ENCODE results near the gene PPP1R12B. TPM values are rescaled to one million over a fixed set of nuclear protein-coding genes. Genes with fewer than 3 reads are reported as not detected.
"Not testable (repeated sequence)": the region's sequence is repeated elsewhere in the genome, so short reads cannot be mapped to it uniquely, and the experiment has no call there.

PPP1R12B gene
- polyA plus RNA-seq, 4 donors = 15.9 to 27.4 (median 24.2) TPM

- no peak for DNase-seq (ENCODE audit: low read depth in 4 of 4, low spot score in 2 of 4)
These were observed 4.7 kb upstream of the PPP1R12B start for GRCh38 chr1:202343652-202344349.

GRCh38 chr1:202348005-202348508 lies 442 bp upstream of the PPP1R12B start:
- no peak for DNase-seq (ENCODE audit: low read depth in 4 of 4, low spot score in 2 of 4)

DNA sequence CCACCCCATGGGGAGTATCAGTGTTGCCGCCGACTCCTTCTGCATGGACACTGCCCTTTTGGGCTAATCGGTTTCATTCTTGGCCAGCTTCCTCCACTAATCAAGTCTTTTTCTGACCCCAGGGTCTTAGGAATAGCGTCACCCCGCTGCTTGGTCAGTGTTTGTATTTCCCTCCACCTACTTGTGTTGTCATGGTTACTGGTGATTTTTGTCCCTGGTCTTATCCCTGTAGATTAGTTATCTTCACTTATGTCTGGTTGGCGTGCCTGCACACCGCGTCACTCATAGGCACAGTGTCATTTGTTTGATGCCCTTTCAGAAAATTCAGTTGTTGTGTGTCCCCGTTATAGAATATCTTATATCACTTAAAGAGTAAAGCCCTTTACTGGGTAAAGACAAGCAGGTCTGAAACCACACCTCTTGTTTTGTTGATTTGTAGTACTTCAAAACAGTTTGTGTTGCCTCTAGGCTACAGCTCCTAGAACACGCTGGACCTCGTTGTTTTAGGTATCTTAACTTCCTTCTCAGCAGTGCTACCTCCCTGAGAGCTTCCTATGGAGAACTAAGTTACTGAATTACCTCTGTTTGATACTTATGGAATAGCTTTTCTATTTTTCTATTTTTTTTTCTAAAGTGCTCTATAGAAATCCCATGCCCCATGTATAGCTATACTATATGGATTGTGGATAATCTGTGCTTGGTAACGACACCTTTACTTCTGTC lies 868 bp downstream of the PPP1R12B start:
- no peak for DNase-seq (ENCODE audit: low read depth in 4 of 4, low spot score in 2 of 4)

DNA sequence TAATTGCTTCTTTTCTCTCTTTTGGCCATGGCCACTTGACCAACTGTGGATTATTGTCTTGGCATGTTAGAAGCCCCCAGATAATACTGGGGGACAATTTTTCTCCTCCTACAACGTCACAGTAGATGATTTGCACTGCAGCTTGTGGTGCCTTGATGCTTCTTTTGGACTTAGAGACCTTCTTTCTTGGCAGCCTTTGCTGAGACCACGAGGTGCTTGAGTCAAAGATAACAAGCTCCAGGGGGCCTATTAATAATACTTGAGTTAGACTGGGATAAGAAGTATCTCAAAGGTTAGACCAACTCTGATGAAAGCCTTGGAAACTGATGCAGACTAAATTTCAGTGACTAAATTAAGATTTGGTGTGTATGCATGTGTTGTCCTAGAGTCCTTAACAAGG lies 3.2 kb downstream of the PPP1R12B start:
- no peak for DNase-seq (ENCODE audit: low read depth in 4 of 4, low spot score in 2 of 4)

DNA sequence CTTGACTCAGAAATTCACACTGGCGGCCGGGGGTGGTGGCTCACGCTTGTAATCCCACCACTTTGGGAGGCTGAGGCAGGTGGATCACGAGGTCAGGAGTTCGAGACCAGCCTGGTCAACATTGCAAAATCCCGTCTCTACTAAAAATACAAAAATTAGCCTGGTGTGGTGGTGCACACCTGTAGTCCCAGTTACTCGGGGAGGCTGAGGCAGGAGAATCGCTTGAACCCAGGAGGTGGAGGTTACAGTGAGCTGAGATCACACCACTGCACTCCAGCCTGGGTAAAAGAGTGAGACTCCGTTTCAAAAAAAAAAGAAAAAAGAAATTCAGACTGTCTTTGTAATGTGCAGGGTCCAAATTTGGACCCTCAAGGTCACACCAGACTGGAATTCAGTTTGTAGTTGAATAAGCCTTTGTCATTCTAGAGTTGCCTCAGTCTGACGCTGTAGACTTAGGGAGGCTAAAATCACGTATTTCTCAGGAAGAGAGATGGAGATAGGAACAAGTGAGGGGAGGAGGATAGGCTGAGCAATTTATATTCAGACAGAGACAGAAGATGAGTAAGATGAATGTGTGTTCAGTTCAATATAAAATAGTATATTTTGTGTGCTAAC lies 4.2 kb downstream of the PPP1R12B start:
- not testable (repeated sequence) for DNase-seq (ENCODE audit: low read depth in 4 of 4, low spot score in 2 of 4)

DNA sequence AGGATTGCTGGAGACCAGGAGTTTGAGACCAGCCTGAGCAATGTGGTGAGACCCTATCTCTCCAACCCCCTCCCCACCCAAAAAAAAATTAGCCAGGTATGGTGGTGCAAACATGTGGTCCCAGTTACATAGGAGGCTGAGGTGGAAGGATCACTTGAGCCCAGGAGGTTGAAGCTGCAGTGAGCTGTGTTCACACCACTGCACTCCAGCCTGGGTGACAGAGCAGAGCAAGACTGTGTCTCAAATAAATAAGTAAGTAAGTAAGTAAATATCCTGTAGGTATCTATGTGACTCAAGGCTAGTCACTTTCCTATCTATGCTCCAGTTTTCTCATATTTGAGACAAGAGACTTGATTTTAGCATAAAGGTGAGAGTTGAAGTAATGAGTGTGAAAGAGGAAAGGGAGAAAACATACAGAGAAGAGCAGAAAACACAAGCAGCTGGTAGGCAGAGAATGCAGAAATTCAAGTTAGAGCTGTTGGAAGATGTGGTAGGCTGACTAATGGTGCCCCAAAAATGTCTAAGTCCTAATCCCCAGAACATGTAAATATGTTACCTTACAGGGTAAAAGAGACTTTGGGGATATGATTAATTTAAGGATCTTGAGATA lies 7.5 kb downstream of the PPP1R12B start:
- DNase-seq (ENCODE audit: low read depth in 4 of 4, low spot score in 2 of 4) = no peak

GRCh38 chr1:202357506-202357905 lies 9.0 kb downstream of the PPP1R12B start:
- DNase-seq (ENCODE audit: low read depth in 4 of 4, low spot score in 2 of 4) = no peak

- DNase-seq (ENCODE audit: low read depth in 4 of 4, low spot score in 2 of 4) = no peak
These were observed 12.7 kb downstream of the PPP1R12B start for GRCh38 chr1:202361224-202361623.

GRCh38 chr1:202361701-202362100 lies 13.2 kb downstream of the PPP1R12B start:
- DNase-seq (ENCODE audit: low read depth in 4 of 4, low spot score in 2 of 4) = no peak

- DNase-seq (ENCODE audit: low read depth in 4 of 4, low spot score in 2 of 4) = no peak
These were observed 13.7 kb downstream of the PPP1R12B start for GRCh38 chr1:202362212-202362611.

- DNase-seq (ENCODE audit: low read depth in 4 of 4, low spot score in 2 of 4) = no peak
These were observed 16.8 kb downstream of the PPP1R12B start for GRCh38 chr1:202365092-202365815.

DNA sequence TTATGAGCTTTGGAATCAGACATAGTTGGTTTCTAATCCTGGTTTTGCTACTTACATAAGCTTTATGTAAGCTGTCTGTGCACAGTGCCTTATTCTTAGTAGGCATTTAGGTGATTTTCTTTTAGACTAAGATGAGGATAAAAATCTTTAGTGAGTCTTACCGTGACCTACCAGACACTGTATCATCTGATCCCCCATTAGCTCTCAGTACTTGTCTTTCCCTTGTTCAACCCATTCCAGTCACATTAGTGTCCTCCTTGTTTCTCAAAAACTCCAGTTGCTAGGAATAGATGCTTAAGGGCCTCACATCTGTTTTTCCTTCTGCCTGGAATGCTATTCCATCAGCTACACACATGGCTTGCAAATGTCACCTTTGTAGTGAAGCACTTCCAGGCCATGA lies 18.8 kb downstream of the PPP1R12B start:
- DNase-seq (ENCODE audit: low read depth in 4 of 4, low spot score in 2 of 4) = no peak

- not testable (repeated sequence) for DNase-seq (ENCODE audit: low read depth in 4 of 4, low spot score in 2 of 4)
These were observed 22.4 kb downstream of the PPP1R12B start for GRCh38 chr1:202370906-202371305.

GRCh38 chr1:202374099-202374498 lies 25.6 kb downstream of the PPP1R12B start:
- DNase-seq (ENCODE audit: low read depth in 4 of 4, low spot score in 2 of 4) = no peak

DNA sequence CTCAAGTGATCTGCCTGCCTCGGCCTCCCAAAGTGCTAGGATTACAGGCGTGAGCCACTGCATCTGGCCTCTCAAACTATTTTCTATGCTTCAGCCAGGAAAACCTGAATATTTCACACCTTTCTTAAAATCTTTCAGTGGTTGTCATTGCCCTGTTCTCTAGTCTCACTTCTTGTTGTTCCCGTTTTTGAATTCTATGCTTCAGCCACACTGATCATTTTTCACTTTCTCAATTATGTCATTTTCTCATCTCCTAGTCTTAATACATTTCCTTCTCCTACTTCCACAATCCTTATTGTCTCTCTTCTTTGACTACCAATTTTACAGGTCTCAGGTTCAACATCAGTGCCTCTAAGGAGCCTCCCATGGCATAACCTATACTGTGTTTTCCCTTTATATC lies 26.7 kb downstream of the PPP1R12B start:
- not testable (repeated sequence) for DNase-seq (ENCODE audit: low read depth in 4 of 4, low spot score in 2 of 4)

DNA sequence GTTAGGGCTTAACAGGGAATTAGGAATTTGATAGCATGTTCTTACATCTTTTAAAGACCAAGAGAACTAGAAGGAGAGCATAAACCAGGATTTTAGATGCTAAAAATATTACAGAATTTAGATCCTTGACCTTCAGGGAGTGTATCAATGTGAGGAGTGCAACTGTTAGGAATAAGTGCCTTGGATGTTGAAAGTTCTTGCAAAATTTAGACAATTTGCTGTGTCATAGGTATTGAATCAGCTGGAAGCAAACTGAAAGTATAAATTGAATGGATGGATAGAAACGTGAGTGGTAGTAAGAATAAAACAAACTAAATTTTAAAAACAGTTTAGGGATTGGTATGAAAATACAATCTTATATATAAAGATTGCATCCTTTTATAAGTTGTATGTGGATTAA lies 27.7 kb downstream of the PPP1R12B start:
- no peak for DNase-seq (ENCODE audit: low read depth in 4 of 4, low spot score in 2 of 4)

DNA sequence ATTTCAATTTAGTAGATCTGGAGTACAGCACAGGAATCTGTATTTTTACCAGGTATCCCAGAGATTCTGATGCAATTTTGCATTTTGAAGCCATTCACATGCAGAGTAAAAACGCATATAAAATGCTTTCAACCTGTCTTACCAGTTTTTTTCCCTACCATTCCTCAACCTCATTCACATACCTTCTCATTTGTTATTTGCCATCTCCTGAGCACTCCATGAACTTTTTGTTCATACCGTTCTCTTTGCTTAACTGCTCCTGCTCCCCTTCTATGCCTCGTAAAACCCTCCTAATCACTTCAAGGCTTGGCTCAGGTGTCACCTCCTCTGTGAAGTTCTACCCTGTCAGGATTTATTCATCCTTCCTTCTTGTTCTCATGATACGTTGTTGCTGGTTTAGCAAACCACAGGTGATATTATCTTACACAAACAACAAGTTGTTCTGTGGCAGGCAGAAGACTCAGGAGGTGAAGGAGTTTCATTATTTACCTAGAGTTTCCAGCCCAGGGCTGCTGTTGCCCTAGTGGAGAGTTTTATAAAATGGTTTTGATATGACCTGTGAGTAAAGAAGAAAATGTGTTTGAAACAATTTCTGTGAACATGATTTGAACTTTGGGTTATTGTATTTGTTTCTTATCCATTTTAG lies 31.5 kb downstream of the PPP1R12B start:
- peak in 1 of 4 donors; percentile 4 for DNase-seq (ENCODE audit: low read depth in 4 of 4, low spot score in 2 of 4)

GRCh38 chr1:202380535-202380934 lies 32.0 kb downstream of the PPP1R12B start:
- DNase-seq (ENCODE audit: low read depth in 4 of 4, low spot score in 2 of 4) = peak in 1 of 4 donors; percentile 0

GRCh38 chr1:202381867-202382266 lies 33.4 kb downstream of the PPP1R12B start:
- DNase-seq (ENCODE audit: low read depth in 4 of 4, low spot score in 2 of 4) = not testable (repeated sequence)

DNA sequence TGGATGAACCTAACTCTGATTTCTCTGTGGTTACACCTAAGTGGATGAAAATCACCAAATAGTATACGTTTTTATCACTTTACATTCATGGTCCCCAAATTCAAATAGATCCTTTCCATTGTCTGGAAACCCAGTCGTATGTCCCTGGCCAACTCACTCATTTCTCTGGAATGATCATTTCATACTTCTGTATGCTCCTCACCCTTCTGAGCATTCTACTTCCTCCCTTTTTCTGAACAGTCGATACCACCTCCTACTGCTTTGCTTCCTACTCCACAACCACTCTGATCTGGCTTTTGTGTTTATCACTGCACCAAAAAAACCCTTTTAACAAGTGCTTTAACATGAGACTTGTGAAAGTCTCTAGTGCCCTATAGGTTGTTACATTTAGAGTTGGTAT lies 47.3 kb downstream of the PPP1R12B start:
- not testable (repeated sequence) for DNase-seq (ENCODE audit: low read depth in 4 of 4, low spot score in 2 of 4)

Data from left renal cortex interstitium (tissue), 4 donors.